ENCODE data around the gene SNX10.

DNA sequence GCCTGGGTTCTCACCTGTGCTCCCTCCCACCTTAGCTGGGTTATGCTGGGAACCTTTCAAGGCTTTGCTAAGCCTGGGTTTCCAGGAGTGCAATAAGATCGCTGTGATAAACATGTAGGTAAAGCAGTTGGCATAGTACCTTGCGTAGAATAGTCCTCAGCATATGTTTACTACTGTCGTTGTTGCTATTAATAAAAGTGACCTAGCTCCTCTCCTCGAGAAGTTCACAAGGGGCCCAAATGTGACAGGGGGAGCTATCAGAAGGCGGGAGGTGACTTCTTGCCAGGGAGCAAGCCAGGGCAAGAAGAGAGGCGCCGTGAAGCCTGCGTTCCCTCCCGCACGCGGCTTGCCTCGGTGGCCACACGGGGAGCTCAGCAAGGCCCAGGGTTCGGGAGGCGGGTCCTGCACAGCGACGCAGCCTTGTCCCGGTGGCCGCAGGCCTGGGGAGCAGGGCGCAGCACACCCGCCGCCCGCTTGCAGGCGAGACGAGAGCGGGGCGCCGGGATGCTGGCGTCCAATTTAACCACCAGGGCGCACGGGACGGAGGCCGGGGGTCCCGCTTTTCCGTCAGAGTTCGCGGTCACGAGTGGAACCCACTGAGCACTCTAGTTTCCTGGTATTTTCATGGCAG is 106.2 kb downstream of the SNX10 start:
- TF ChIP-seq, protein P1, sequence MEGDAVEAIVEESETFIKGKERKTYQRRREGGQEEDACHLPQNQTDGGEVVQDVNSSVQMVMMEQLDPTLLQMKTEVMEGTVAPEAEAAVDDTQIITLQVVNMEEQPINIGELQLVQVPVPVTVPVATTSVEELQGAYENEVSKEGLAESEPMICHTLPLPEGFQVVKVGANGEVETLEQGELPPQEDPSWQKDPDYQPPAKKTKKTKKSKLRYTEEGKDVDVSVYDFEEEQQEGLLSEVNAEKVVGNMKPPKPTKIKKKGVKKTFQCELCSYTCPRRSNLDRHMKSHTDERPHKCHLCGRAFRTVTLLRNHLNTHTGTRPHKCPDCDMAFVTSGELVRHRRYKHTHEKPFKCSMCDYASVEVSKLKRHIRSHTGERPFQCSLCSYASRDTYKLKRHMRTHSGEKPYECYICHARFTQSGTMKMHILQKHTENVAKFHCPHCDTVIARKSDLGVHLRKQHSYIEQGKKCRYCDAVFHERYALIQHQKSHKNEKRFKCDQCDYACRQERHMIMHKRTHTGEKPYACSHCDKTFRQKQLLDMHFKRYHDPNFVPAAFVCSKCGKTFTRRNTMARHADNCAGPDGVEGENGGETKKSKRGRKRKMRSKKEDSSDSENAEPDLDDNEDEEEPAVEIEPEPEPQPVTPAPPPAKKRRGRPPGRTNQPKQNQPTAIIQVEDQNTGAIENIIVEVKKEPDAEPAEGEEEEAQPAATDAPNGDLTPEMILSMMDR (conservative IDR thresholded peaks at IDR 0.05 in 1 of 2, IDR thresholded peaks at IDR 0.05 in 1 of 2; ENCODE audit: low read depth in 1 of 2, low read length in 2 of 2): no peak
- no peak for TF ChIP-seq EZH2 (IDR thresholded peaks at IDR 0.05; ENCODE audit: low read length, missing control alignments)

All from fibroblast of lung (primary cell).